ENCODE data around the gene ZNF225. TPM values are rescaled to one million over a fixed set of nuclear protein-coding genes. Genes with fewer than 3 reads are reported as not detected.

Gene ZNF225
- total and polyA plus RNA-seq, 9 of the 15 experiments (the other 6 are each of a cell fraction or from before 2014, with no cell fraction given) = 1.4 to 4.2 (median 2.2) TPM

GRCh38 chr19:44093931-44094765 lies 19.1 kb upstream of the ZNF225 start, which contains the start of gene ZNF224 (continued):
- TF ChIP-seq NELFE (IDR thresholded peaks at IDR 0.05; ENCODE audit: insufficient read depth, insufficient read length) (no peak), ARID2 (IDR thresholded peaks at IDR 0.05) (no peak), ZBTB33 (CRISPR knock-in tag; IDR thresholded peaks at IDR 0.05) (no peak), ZNF12 (CRISPR knock-in tag; IDR thresholded peaks at IDR 0.05) (no peak), ZNF57 (CRISPR knock-in tag; IDR thresholded peaks at IDR 0.05) (no peak), TEAD2 (tag; IDR thresholded peaks at IDR 0.05) (no peak), MAFF (IDR thresholded peaks at IDR 0.05; ENCODE audit: low read length) (no peak), MIER1 (IDR thresholded peaks at IDR 0.05; ENCODE audit: low read depth) (no peak), ATF3 (IDR thresholded peaks at IDR 0.05) (no peak), ATF3 (CRISPR knock-in tag; conservative IDR thresholded peaks at IDR 0.05) (no peak), ZNF41 (CRISPR knock-in tag; conservative IDR thresholded peaks at IDR 0.05) (no peak), IRF9 (tag; IDR thresholded peaks at IDR 0.05) (no peak), RBM15 (IDR thresholded peaks at IDR 0.05; ENCODE audit: insufficient read depth, low read length) (no peak), ZNF79 (CRISPR knock-in tag; IDR thresholded peaks at IDR 0.05; ENCODE audit: low read depth) (no peak), SIRT6 (IDR thresholded peaks at IDR 0.05; ENCODE audit: low read depth, low read length) (no peak), SP1 (CRISPR knock-in tag; IDR thresholded peaks at IDR 0.05) (peak; percentile 55; the same call in 1 of the 2 replicates), MCM7 (IDR thresholded peaks at IDR 0.05) (no peak), MBD2 (IDR thresholded peaks at IDR 0.05; ENCODE audit: borderline replicate concordance, low read depth) (peak; percentile 85), USF2 (CRISPR knock-in tag; IDR thresholded peaks at IDR 0.05) (no peak), SMARCE1 (IDR thresholded peaks at IDR 0.05) (no peak), SREBF2 (CRISPR knock-in tag; IDR thresholded peaks at IDR 0.05) (no peak), ZNF224 (CRISPR knock-in tag; IDR thresholded peaks at IDR 0.05) (no peak), PHF21A (IDR thresholded peaks at IDR 0.05; ENCODE audit: borderline replicate concordance, low read depth) (no peak)

Measured in K562 (cell line).